GM21619 (cell line): ENCODE data around the gene CRACR2A.

Experiments
- ATAC-seq: cut with Tn5 transposase; IDR thresholded peaks from one replicate; pipeline ENCODE4 v1.9.1; 2021; ENCODE audit not compliant: unreplicated experiment

The CRACR2A gene

GRCh38 chr12:3685830-3686229 is 67.1 kb downstream of the CRACR2A start:
- ATAC-seq: no peak

DNA sequence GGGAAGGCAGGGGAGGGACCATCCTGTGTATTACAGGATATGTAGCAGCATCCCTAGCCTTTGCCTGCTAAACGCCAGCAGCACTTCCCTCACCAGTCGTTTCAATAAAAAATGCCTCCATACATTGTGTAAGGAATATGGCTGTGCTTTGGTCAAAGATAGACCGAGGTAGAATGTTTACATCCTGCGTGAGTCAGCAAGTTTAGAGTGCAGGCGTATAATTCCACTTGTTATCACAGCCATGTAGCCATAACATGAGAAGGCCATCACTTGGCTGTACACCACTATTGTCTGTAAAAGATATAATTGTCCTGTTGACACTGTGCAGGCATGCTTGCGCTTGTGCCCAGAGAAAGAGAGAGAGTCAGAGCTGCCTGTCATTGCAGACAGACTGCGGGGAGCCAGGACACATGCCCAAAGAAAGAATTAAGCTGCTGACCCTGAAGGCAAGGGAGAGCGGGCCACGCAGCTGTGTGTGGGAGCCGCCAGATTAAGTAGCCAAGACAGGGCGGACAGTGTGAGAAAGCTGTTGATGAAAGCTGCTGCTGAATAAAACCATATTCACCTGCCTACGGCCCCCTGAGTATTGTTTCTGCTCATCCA is 68.4 kb downstream of the CRACR2A start:
- no peak for ATAC-seq

- ATAC-seq: no peak
Observed at GRCh38 chr12:3683670-3684069, 69.2 kb downstream of the CRACR2A start.

DNA sequence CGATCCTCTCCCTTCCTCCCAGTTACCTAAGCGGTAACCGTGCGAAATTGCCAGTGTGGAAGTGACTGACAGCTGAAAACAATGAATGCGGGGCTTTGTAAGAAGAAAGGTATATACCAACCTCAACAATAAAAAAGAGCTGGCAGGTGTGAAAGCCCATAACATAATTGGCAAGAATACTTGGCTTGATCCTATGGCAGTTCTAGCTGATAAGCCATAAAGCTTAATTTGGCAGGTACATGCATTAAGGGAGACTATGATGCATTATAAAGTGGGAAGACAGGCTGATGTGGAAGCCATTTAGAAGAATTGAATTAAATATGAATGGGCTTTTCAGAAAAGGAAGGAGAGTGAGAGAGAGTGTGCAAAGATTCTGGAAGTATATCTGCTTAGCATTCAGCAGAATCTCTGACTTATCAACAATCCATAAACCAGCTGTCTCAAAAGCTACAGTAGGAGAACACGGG is 71.3 kb downstream of the CRACR2A start:
- no peak for ATAC-seq

- no peak for ATAC-seq
Observed at GRCh38 chr12:3680919-3681594, 71.9 kb downstream of the CRACR2A start.

GRCh38 chr12:3679831-3680230 is 73.1 kb downstream of the CRACR2A start:
- ATAC-seq: no peak

GRCh38 chr12:3677609-3678008 is 75.3 kb downstream of the CRACR2A start:
- no peak for ATAC-seq

DNA sequence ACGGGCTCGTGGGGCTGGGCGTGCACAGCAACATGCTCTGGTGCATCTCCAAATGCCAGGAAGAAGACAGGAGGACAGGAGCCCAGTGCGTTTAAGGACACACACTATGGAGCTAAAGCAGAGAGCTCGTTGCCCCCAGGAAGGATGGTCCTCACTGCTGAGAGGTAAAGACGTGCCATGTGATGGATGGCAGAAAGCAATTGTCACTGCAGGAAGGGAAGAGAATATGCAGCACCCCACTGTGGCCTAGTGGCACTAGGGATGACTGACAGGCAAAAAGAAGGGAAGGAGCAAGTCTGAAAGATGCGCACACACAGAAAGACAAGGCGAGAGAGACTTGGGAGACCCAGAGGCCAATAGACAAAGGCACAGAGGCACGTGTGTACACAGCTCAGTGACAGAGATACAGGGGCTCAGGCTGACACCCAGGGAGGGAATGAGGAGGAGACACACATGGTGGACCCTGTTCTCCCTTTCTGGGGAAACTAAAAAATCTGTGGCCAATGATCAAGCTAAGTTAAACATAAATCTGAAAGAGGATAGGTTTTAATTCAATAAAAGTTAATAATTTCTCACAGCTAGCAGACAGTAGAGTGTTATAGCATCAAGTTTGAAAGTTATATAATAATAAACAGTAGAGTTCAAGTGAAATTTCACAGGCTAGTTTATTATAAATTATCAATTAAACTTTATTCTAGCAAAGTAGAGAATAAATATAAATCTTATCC is 78.8 kb downstream of the CRACR2A start:
- ATAC-seq: no peak

GRCh38 chr12:3672113-3672509 is 80.8 kb downstream of the CRACR2A start:
- ATAC-seq: no peak

GRCh38 chr12:3671330-3672112 is 81.4 kb downstream of the CRACR2A start:
- no peak for ATAC-seq

- no peak for ATAC-seq
Observed at GRCh38 chr12:3670083-3670620, 82.8 kb downstream of the CRACR2A start.

- ATAC-seq: no peak
Observed at GRCh38 chr12:3669594-3669993, 83.3 kb downstream of the CRACR2A start.

- ATAC-seq: no peak
Observed at GRCh38 chr12:3668479-3669165, 84.3 kb downstream of the CRACR2A start.

- ATAC-seq: no peak
Observed at GRCh38 chr12:3667485-3667884, 85.4 kb downstream of the CRACR2A start.

- no peak for ATAC-seq
Observed at GRCh38 chr12:3666441-3666840, 86.5 kb downstream of the CRACR2A start.

- ATAC-seq: no peak
Observed at GRCh38 chr12:3662521-3662921, 90.4 kb downstream of the CRACR2A start.

- no peak for ATAC-seq
Observed at GRCh38 chr12:3661028-3661427, 91.9 kb downstream of the CRACR2A start.

- ATAC-seq: no peak
Observed at GRCh38 chr12:3658327-3659163, 94.4 kb downstream of the CRACR2A start.

DNA sequence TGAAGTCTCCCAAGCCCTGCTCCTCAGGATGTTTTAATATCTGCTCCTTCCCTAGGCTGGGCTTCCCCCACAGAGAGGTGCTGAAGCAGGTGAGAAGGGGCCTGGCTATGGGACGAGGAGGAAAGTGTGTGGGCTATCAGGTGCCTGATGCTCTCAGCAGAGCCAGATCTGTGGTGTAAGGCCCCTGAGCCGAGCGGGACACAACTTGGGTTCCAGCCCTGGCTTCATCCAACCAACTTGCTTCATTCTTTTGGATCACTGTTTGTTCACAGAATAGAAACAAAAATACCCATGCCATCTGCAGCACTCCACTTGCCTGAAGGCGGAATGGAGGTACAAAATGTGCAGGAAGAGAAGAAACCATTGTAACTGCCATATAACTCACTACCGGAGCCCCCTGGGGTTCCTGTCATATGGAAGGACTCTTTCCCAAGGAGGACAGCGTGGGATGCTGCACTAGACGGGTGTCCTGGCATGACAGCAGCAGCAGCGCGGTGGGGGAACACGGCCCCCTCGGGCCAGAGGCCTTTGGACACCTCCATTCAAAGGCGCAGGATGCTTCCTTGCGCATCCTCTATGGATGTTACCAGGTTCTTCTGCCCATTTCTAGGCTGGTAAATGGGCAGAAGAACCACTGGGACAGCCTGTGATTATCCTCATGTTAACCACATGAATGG is 95.8 kb downstream of the CRACR2A start:
- ATAC-seq: no peak
